PFSK-1 (cell line): ENCODE measurements around the gene GRAMD2B.

Experiments used
- FOXP2 ChIP-seq: optimal IDR thresholded peaks from 2 replicates; pipeline ENCODE3; 2011; ENCODE audit warnings: borderline replicate concordance, control low read depth, inconsistent platforms; ENCODE audit not compliant: insufficient read depth; ENCODE audit errors: extremely low read length, extremely low read depth
- POLR2AphosphoS5 ChIP-seq: IDR thresholded peaks from 2 replicates; pipeline ENCODE4 v1.6.1; 2012; ENCODE audit warnings: low read depth, mild to moderate bottlenecking, control low read depth, low read length, moderate library complexity
- SIN3A ChIP-seq: IDR thresholded peaks from 2 replicates; pipeline ENCODE4 v1.6.1; 2012; ENCODE audit warnings: mild to moderate bottlenecking, low read length, moderate library complexity, borderline replicate concordance; ENCODE audit not compliant: insufficient read depth
- TAF1 ChIP-seq: IDR thresholded peaks from 2 replicates; pipeline ENCODE4 v1.6.1; 2012; ENCODE audit warnings: low read length, control low read depth, borderline replicate concordance; ENCODE audit not compliant: insufficient read depth
- TF ChIP-seq, protein P1 (sequence below), 2 experiments: IDR thresholded peaks; 2 replicates each; pipeline versions ENCODE4 v1.6.1 to v1.8.0; 2011 to 2012; ENCODE audit warnings: low read depth in 2 of 2, low read length in 2 of 2, control low read depth in 1 of 2, inconsistent platforms in 1 of 2, mild to moderate bottlenecking in 1 of 2, moderate library complexity in 1 of 2; ENCODE audit not compliant: insufficient read depth in 1 of 2

The GRAMD2B gene

DNA sequence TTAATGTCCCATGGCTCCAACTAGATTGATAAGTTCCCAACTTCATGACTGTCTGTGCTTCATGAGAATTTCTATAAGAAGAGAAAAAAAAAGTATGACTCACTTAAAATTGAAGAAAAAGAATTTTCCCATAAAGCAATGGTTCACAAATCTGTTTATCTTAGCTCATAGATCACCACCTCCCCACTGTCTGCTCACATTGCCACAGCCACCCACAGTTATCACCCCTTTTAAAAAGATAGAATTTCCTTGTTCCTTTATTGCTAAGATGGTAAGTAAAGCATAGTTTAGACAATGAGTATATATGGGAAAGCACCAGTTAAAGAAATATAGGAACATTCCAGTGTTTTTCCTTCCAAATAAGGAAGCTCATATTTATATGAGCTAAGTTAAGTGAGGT is 104.7 kb downstream of the GRAMD2B start:
- TF ChIP-seq FOXP2 (no peak), TAF1 (no peak), POLR2AphosphoS5 (no peak), SIN3A (no peak)
- TF ChIP-seq, protein P1, sequence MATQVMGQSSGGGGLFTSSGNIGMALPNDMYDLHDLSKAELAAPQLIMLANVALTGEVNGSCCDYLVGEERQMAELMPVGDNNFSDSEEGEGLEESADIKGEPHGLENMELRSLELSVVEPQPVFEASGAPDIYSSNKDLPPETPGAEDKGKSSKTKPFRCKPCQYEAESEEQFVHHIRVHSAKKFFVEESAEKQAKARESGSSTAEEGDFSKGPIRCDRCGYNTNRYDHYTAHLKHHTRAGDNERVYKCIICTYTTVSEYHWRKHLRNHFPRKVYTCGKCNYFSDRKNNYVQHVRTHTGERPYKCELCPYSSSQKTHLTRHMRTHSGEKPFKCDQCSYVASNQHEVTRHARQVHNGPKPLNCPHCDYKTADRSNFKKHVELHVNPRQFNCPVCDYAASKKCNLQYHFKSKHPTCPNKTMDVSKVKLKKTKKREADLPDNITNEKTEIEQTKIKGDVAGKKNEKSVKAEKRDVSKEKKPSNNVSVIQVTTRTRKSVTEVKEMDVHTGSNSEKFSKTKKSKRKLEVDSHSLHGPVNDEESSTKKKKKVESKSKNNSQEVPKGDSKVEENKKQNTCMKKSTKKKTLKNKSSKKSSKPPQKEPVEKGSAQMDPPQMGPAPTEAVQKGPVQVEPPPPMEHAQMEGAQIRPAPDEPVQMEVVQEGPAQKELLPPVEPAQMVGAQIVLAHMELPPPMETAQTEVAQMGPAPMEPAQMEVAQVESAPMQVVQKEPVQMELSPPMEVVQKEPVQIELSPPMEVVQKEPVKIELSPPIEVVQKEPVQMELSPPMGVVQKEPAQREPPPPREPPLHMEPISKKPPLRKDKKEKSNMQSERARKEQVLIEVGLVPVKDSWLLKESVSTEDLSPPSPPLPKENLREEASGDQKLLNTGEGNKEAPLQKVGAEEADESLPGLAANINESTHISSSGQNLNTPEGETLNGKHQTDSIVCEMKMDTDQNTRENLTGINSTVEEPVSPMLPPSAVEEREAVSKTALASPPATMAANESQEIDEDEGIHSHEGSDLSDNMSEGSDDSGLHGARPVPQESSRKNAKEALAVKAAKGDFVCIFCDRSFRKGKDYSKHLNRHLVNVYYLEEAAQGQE (IDR thresholded peaks at IDR 0.05; ENCODE audit: insufficient read depth in 1 of 2, low read depth in 2 of 2, low read length in 2 of 2) = no peak

DNA sequence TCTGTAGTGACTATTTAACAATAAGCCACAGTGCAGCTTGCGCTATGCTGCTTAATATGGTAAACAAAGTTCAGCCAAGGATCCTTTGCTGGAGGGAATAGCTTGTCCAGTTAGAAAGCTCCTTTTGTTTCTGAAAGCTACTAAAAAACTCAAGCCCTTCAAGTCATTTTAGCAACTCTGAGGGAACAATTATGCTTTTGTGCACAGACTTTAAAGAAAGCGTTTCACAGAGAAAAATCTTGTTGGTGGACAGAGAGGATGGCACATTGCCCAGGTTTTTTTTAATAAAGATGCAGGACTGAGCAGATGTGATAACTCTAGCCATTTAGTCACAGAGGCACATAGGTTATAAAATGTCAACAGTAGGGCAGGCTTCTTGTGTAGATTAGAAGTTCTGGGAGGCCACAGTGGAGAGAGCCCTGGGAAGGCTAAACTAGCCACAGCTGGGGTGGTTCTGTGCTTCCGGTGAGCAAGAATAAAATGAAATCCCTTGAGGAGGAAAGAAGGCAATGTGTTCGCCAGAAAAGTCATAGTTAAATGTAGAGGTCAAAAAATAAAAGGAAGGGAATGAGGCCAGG is 108.4 kb downstream of the GRAMD2B start:
- TF ChIP-seq TAF1 = no peak

DNA sequence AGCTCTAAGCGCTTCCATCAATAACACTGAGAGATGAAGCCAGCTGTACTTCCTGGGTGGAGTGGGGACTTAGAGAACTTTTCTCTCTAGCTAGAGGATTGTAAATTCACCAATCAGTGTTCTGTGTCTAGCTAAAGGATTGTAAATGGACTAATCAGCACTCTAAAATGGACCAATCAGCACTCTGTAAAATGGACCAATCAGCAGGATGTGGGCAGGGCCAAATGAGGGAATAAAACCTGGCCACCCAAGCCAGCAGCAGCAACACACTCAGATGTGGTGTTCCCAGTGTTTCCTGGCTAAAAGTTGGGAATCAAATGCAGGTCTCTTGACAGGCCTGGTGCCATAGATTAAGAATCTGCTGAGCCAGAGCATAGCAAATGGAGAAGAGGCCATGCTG is 111.3 kb downstream of the GRAMD2B start:
- TF ChIP-seq FOXP2 = no peak
- no peak for TF ChIP-seq TAF1
- no peak for TF ChIP-seq SIN3A
- no peak for TF ChIP-seq POLR2AphosphoS5
- TF ChIP-seq, protein P1 (IDR thresholded peaks at IDR 0.05; ENCODE audit: insufficient read depth in 1 of 2, low read depth in 2 of 2, low read length in 2 of 2) = no peak

DNA sequence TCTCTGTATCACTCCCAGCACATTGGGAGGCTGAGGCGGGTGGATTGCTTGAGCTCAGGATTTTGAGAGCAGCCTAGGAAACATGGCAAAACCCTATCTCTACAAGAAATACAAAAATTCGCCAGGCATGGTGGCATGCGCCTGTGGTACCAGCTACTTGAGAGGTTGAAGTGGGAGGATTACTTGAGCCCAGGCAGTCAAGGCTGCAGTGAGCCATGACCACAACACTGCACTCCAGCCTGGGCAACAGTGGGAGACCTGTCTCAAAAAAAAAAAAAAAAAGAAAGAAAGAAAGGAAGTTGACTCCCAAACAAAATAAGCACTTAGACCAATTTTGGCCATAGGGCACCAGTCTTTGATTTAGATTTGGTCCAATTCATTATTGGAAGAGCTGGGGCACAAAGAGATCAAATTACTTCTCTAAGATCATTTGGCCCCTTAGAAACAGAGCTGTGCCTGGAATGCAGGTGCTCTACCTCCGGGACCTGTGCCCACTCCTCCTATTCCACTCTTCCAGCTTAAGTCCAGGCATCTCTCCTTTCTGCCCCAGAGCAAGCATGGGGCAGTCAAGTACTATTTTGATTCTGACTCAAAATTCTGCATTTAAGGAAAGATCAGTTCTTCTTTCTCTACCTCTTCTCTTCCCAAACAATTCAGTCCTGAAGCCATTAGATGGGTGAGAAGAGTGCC is 112.8 kb downstream of the GRAMD2B start:
- TF ChIP-seq, protein P1 (IDR thresholded peaks at IDR 0.05; ENCODE audit: insufficient read depth in 1 of 2, low read depth in 2 of 2, low read length in 2 of 2) = no peak
- TF ChIP-seq TAF1 (no peak), FOXP2 (no peak)

DNA sequence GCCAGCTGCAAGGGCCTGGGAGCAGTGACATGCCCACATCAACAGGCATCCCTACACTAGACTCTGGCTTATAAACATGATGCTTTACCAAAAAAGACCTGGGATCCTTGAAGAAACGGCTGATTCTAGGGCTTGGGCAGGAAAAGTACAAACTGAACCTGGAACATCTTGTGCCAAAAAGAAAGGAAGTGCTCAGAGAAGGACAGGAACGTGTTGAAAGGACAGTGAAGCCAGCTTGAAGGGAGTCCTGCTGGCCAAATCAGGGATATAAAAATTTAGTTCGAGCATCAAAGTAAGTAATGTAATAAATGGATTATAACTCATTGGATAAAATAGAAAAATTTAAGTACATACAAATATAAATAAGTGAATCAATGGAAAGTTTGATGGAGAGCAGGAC is 113.7 kb downstream of the GRAMD2B start:
- no peak for TF ChIP-seq POLR2AphosphoS5
- no peak for TF ChIP-seq TAF1
- no peak for TF ChIP-seq FOXP2
- TF ChIP-seq SIN3A = no peak
- TF ChIP-seq, protein P1 (IDR thresholded peaks at IDR 0.05; ENCODE audit: insufficient read depth in 1 of 2, low read depth in 2 of 2, low read length in 2 of 2) = no peak
